SK-N-SH (cell line): ENCODE measurements around the gene GPRC5A. TPM values are rescaled to one million over a fixed set of nuclear protein-coding genes. Genes with fewer than 3 reads are reported as not detected.
"Not testable (repeated sequence)": the region's sequence is repeated elsewhere in the genome, so short reads cannot be mapped to it uniquely, and the experiment has no call there.

Experiments
- CTCF ChIA-PET: fragments of 300-600, 350-600 bp; formaldehyde crosslinking; extraction: SDS; loops from one replicate; lab custom pipeline; 2021; lab: Yijun Ruan, JAX
- POLR2A ChIA-PET: fragments of 350-600 bp; sonication (Branson Sonifier 250); formaldehyde crosslinking; extraction: SDS; loops from one replicate; lab custom pipeline; 2020; ENCODE audit warnings: antibody characterized with exemption, inconsistent platforms; lab: Yijun Ruan, JAX
- DNase-seq: peaks from one replicate; pipeline ENCODE4 v3.0.0; 2012
- H2AFZ ChIP-seq: fragments of 200-600 bp; sonication (generic); 2 replicates; pipeline ENCODE4 v1.8.1; 2016; ENCODE audit warnings: antibody characterized with exemption, mild to moderate bottlenecking, low read depth
- H3F3A ChIP-seq: fragments of 200-600 bp; sonication (generic); replicated peaks from 2 replicates; pipeline ENCODE3; 2016; ENCODE audit warnings: antibody characterized with exemption, mild to moderate bottlenecking; ENCODE audit not compliant: insufficient read depth
- H3K27ac ChIP-seq, 2 experiments: fragments of 200-500 bp in 1 of 2; fragments of 200-600 bp in 1 of 2; sonication (Bioruptor generic) in 1 of 2; sonication (generic), shearing (Covaris generic) in 1 of 2; 2 replicates each; pipeline versions ENCODE4 v1.5.1 to v1.6.1; 2014 to 2016; ENCODE audit warnings: low read depth in 2 of 2, inconsistent platforms in 1 of 2, low read length in 1 of 2, mild to moderate bottlenecking in 1 of 2, mixed read lengths in 1 of 2
- H3K27me3 ChIP-seq: fragments of 200-600 bp; sonication (generic), shearing (Covaris generic); 2 replicates; pipeline ENCODE4 v1.6.1; 2016; ENCODE audit warnings: mixed run types; ENCODE audit not compliant: insufficient read depth
- H3K36me3 ChIP-seq, 2 experiments: fragments of 200-500 bp in 1 of 2; fragments of 200-600 bp in 1 of 2; sonication (Bioruptor generic) in 1 of 2; sonication (generic) in 1 of 2; replicated peaks in 1 of 2; 2 replicates each; pipeline versions ENCODE3 to v1.5.1; 2014 to 2016; ENCODE audit warnings: low read length in 1 of 2, mild to moderate bottlenecking in 1 of 2; ENCODE audit not compliant: insufficient read depth in 2 of 2, control insufficient read depth in 1 of 2
- H3K4me1 ChIP-seq, 2 experiments: fragments of 200-500 bp in 1 of 2; fragments of 200-600 bp in 1 of 2; sonication (Bioruptor generic) in 1 of 2; sonication (generic), shearing (Covaris generic) in 1 of 2; 2 replicates each; pipeline versions ENCODE4 v1.5.1 to v1.6.1; 2014 to 2016; ENCODE audit warnings: low read depth in 1 of 2, low read length in 1 of 2, mixed run types in 1 of 2; ENCODE audit not compliant: insufficient read depth in 2 of 2, control insufficient read depth in 1 of 2
- H3K4me2 ChIP-seq: fragments of 200-600 bp; sonication (generic), shearing (Covaris generic); 2 replicates; pipeline ENCODE4 v1.6.1; 2017; ENCODE audit warnings: mixed run types
- H3K4me3 ChIP-seq, 2 experiments: fragments of 200-500 bp in 1 of 2; fragments of 200-600 bp in 1 of 2; sonication (Bioruptor generic) in 1 of 2; sonication (generic), shearing (Covaris generic) in 1 of 2; 2 replicates each; pipeline versions ENCODE4 v1.5.1 to v1.8.1; 2014 to 2016; ENCODE audit warnings: low read depth in 2 of 2, inconsistent platforms in 1 of 2, low read length in 1 of 2, mild to moderate bottlenecking in 1 of 2, mixed read lengths in 1 of 2, moderate library complexity in 1 of 2
- H3K79me2 ChIP-seq: fragments of 200-600 bp; sonication (generic); 2 replicates; pipeline ENCODE4 v1.8.1; 2017; ENCODE audit warnings: mild to moderate bottlenecking; ENCODE audit not compliant: insufficient read depth
- H3K9ac ChIP-seq: fragments of 200-600 bp; sonication (generic); 2 replicates; pipeline ENCODE4 v1.6.1; 2017; ENCODE audit warnings: mixed run types
- H3K9me2 ChIP-seq: fragments of 200-600 bp; sonication (generic); 2 replicates; pipeline ENCODE4 v1.6.1; 2017; ENCODE audit warnings: mixed run types
- H3K9me3 ChIP-seq: fragments of 200-600 bp; sonication (generic); 2 replicates; pipeline ENCODE4 v1.6.1; 2017; ENCODE audit warnings: mixed run types, mild to moderate bottlenecking, moderate library complexity
- H4K20me1 ChIP-seq: fragments of 200-600 bp; sonication (generic); 2 replicates; pipeline ENCODE4 v1.6.1; 2017; ENCODE audit warnings: mild to moderate bottlenecking, mixed run types; ENCODE audit not compliant: insufficient read depth
- CHD2 ChIP-seq: fragments of 150-350 bp; IDR thresholded peaks from 2 replicates; pipeline ENCODE4 v1.6.1; 2018; ENCODE audit warnings: low read length; ENCODE audit not compliant: partially characterized antibody
- EP300 ChIP-seq, 2 experiments: IDR thresholded peaks; 2 replicates each; pipeline versions ENCODE4 v1.4.0 to v1.6.1; 2012; ENCODE audit warnings: borderline replicate concordance in 1 of 2, low read depth in 1 of 2, low read length in 1 of 2
- EZH2phosphoT487 ChIP-seq: fragments of 200-600 bp; sonication (generic); IDR thresholded peaks from 2 replicates; pipeline ENCODE4 v1.6.1; 2017; ENCODE audit warnings: low read depth, mixed run types, mild to moderate bottlenecking, antibody characterized with exemption, moderate library complexity, borderline replicate concordance
- FOSL2 ChIP-seq: IDR thresholded peaks from 2 replicates; pipeline ENCODE4 v1.4.0; 2012; ENCODE audit warnings: low read depth, mild to moderate bottlenecking, moderate library complexity, borderline replicate concordance
- FOXJ3 ChIP-seq: sonication (generic); formaldehyde crosslinking; IDR thresholded peaks from 2 replicates; pipeline ENCODE4 v1.5.1; 2020; ENCODE audit warnings: mild to moderate bottlenecking, missing genetic modification reagents
- GATA2 ChIP-seq: sonication (generic); formaldehyde crosslinking; IDR thresholded peaks from 2 replicates; pipeline ENCODE4 v1.5.0; 2020; ENCODE audit warnings: mild to moderate bottlenecking, missing genetic modification reagents
- IRF3 ChIP-seq: fragments of 150-350 bp; IDR thresholded peaks from 2 replicates; pipeline ENCODE4 v1.6.1; 2016; ENCODE audit warnings: mild to moderate bottlenecking, low read depth, low read length
- NFIC ChIP-seq: IDR thresholded peaks from 2 replicates; pipeline ENCODE4 v1.4.0; 2012; ENCODE audit warnings: borderline replicate concordance
- RCOR1 ChIP-seq: fragments of 150-350 bp; IDR thresholded peaks from 2 replicates; pipeline ENCODE4 v1.6.1; 2017; ENCODE audit warnings: antibody characterized with exemption, low read length
- REST ChIP-seq: IDR thresholded peaks from 2 replicates; pipeline ENCODE4 v1.6.1; 2012; ENCODE audit warnings: mild to moderate bottlenecking, low read depth, low read length, moderate library complexity
- SMC3 ChIP-seq: IDR thresholded peaks from 2 replicates; pipeline ENCODE4 v1.6.1; 2012; ENCODE audit warnings: low read depth, low read length, improper control_type of control experiment
- TAF1 ChIP-seq: IDR thresholded peaks from 2 replicates; pipeline ENCODE4 v1.6.1; 2012; ENCODE audit warnings: low read depth, mild to moderate bottlenecking, low read length, moderate library complexity, borderline replicate concordance
- TCF12 ChIP-seq: IDR thresholded peaks from 2 replicates; pipeline ENCODE4 v1.4.0; 2012
- YY1 ChIP-seq: IDR thresholded peaks from 2 replicates; pipeline ENCODE4 v1.4.0; 2012; ENCODE audit warnings: low read depth, mild to moderate bottlenecking
- WGBS: methylation state at CpG from one replicate; pipeline ENCODE4 v1.1.6; 2017; ENCODE audit warnings: low lambda C conversion rate; 5-methylcytosine and 5-hydroxymethylcytosine counted together
- polyA plus RNA-seq, 3 experiments: library from polyadenylated mRNA; depleted of rRNA; stranded (reverse); fragments of >200 nt; gene quantifications; 2 replicates each; pipeline ENCODE4 v1.2.3, GENCODE V29; 2012
- TF ChIP-seq, protein P1 (sequence below): IDR thresholded peaks from 2 replicates; pipeline ENCODE4 v1.4.0; 2012; ENCODE audit warnings: low read depth, borderline replicate concordance

The GPRC5A gene
- polyA plus RNA-seq, 1 of the 3 experiments (the other 2 are of a cell fraction): 12.7 TPM

DNA sequence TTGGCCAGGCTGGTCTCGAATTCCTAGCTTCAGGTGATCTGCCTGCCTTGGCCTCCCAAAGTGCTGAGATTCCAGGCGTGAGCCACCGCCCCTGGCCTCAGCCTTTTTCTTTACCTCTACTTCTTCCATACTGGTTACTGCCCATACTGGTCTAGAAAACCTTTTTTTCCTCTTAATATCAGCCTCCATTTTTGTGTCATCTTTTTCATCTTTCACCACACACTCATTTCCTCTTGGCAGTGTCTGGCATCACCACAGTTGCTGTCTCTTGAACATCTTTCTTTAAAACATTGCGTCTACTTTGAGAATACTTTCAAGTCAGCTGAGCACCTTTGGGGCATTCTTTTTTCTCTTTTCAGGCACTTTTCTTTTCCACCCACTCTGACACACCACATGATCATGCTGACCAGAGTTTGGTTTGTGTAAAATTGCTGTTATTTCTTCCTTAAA is 45.5 kb upstream of the GPRC5A start (continued):
- TF ChIP-seq, protein P1, sequence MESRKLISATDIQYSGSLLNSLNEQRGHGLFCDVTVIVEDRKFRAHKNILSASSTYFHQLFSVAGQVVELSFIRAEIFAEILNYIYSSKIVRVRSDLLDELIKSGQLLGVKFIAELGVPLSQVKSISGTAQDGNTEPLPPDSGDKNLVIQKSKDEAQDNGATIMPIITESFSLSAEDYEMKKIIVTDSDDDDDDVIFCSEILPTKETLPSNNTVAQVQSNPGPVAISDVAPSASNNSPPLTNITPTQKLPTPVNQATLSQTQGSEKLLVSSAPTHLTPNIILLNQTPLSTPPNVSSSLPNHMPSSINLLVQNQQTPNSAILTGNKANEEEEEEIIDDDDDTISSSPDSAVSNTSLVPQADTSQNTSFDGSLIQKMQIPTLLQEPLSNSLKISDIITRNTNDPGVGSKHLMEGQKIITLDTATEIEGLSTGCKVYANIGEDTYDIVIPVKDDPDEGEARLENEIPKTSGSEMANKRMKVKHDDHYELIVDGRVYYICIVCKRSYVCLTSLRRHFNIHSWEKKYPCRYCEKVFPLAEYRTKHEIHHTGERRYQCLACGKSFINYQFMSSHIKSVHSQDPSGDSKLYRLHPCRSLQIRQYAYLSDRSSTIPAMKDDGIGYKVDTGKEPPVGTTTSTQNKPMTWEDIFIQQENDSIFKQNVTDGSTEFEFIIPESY: no peak

GRCh38 chr12:12846780-12847179 is 44.6 kb upstream of the GPRC5A start:
- H3K9me2 ChIP-seq, POLR2A ChIA-PET, DNase-seq, H3K9me3 ChIP-seq, H3K9ac ChIP-seq, H3K4me2 ChIP-seq, H4K20me1 ChIP-seq, H2AFZ ChIP-seq, H3K27ac ChIP-seq, H3K36me3 ChIP-seq, H3K79me2 ChIP-seq, H3K27me3 ChIP-seq, H3K4me3 ChIP-seq: not testable (repeated sequence)
- CTCF ChIA-PET: interaction anchor here (2.2 kb wide), 1 partner anchor 11 kb away, joined by 11 read pairs; no protein-coding TSS in a partner anchor
- Histone ChIP-seq H3K4me1 (peaks cover 0 to 13% of the 10 kb centered on the region in 2 experiments; a peak in 1 of 4 replicates), H3F3A (peaks cover 16% of the 10 kb centered on the region)
- 99% methylated on average over 3 of the region's 3 CpGs for WGBS

GRCh38 chr12:12853435-12853834 is 37.9 kb upstream of the GPRC5A start:
- Histone ChIP-seq H3K27me3 (no peaks in the 10 kb centered on the region), H3K27ac (no peak overlapping the region), H3K9me3 (no peaks in the 10 kb centered on the region), H3K4me2 (no peak overlapping the region), H3K9ac (no peak overlapping the region), H3K4me3 (no peak overlapping the region), H4K20me1 (no peaks in the 10 kb centered on the region), H2AFZ (no peak overlapping the region), H3K4me1 (no peaks in the 10 kb centered on the region), H3K79me2 (no peaks in the 10 kb centered on the region), H3F3A (no peaks in the 10 kb centered on the region), H3K9me2 (no peaks in the 10 kb centered on the region), H3K36me3 (no peaks in the 10 kb centered on the region)
- WGBS: 62% methylated on average over 3 of the region's 3 CpGs
- POLR2A ChIA-PET: no interaction called here
- CTCF ChIA-PET: interaction anchor here (0.9 to 1.1 kb wide), 2 partner anchors 17 to 359 kb away, joined by 3 read pairs; no protein-coding TSS in a partner anchor
- DNase-seq: no peak
- no peak for TF ChIP-seq FOSL2
- no peak for TF ChIP-seq IRF3
- TF ChIP-seq EP300 (IDR thresholded peaks at IDR 0.05; ENCODE audit: borderline replicate concordance in 1 of 2, low read depth in 1 of 2, low read length in 1 of 2): no peak
- no peak for TF ChIP-seq CHD2
- TF ChIP-seq, protein P1: no peak
- no peak for TF ChIP-seq REST
- no peak for TF ChIP-seq SMC3
- TF ChIP-seq GATA2 (CRISPR knock-in tag): no peak
- TF ChIP-seq EZH2phosphoT487: no peak
- no peak for TF ChIP-seq TCF12
- TF ChIP-seq RCOR1: no peak
- TF ChIP-seq FOXJ3 (CRISPR knock-in tag): no peak
- no peak for TF ChIP-seq NFIC
- TF ChIP-seq TAF1: no peak
- TF ChIP-seq YY1: no peak
